GM19023 (cell line): ENCODE data around the gene CTAG1B.
"Not testable (repeated sequence)": the region's sequence is repeated elsewhere in the genome, so short reads cannot be mapped to it uniquely, and the experiment has no call there.

Source experiments
- ATAC-seq: cut with Tn5 transposase; IDR thresholded peaks from one replicate; pipeline ENCODE4 v1.9.1; 2021; ENCODE audit warnings: mild to moderate bottlenecking, moderate library complexity; ENCODE audit not compliant: unreplicated experiment

The CTAG1B gene

DNA sequence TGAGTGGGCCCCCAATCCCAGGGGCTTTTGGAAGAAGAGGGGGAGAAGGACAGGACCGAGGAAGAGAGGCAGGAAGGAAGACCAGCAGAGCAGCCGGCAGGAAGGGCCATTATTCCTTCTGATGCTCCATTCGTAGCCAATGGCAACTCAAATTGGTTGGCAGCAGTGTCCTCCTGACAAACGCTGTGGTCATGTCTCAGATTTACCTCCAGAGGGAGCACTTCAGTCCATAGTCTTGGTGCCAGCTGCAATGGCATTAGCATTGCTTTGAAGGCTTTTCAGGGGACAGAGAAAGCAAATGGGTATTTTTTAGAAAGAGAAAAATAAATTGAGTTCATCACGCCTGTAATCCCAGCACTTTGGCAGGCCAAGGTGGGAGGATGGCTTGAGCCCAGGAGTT is 9.9 kb upstream of the CTAG1B start:
- ATAC-seq, result not testable (repeated sequence)

DNA sequence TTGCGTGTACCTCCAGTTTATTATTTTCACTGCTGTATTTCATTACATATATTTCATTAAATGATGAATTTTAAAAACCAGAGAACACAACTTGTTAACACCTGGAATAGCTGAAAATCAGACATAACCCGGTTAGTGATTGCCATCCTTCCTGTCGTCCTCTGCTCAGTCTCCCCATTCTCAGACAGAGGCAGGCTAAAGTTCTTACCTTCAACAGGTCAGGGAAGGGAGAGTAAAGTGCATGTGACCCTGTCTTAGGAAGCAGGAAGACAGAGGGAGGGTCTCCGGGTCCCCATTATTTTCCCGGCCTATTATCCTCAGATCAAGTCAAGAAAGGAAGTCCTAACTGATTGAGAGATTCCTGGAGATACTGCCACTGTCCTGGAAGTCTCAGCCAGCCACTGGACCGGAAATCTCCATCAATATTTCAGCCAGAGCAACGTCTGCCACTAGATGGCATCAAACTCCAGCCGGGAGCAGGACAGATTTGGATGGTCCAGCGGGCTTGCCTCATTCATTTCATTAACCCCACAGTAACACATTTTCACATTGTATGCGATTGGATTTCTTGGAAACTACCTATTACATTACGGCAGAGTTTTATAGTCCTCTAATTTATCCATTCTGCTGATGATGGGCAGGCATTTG is 1.8 kb upstream of the CTAG1B start:
- not testable (repeated sequence) for ATAC-seq

GRCh38 chrX:154613586-154613985 is 5.5 kb downstream of the CTAG1B start:
- ATAC-seq, result not testable (repeated sequence)

- not testable (repeated sequence) for ATAC-seq
These were observed 7.9 kb downstream of the CTAG1B start for GRCh38 chrX:154611146-154611545.

GRCh38 chrX:154608823-154609222 is 10.3 kb downstream of the CTAG1B start:
- not testable (repeated sequence) for ATAC-seq

GRCh38 chrX:154607976-154608375 is 11.1 kb downstream of the CTAG1B start:
- ATAC-seq, result not testable (repeated sequence)

GRCh38 chrX:154607370-154607769 is 11.7 kb downstream of the CTAG1B start:
- no peak for ATAC-seq

- no peak for ATAC-seq
These were observed 13.5 kb downstream of the CTAG1B start for GRCh38 chrX:154605566-154605965.

- ATAC-seq, result no peak
These were observed 15.3 kb downstream of the CTAG1B start for GRCh38 chrX:154603438-154604430.

DNA sequence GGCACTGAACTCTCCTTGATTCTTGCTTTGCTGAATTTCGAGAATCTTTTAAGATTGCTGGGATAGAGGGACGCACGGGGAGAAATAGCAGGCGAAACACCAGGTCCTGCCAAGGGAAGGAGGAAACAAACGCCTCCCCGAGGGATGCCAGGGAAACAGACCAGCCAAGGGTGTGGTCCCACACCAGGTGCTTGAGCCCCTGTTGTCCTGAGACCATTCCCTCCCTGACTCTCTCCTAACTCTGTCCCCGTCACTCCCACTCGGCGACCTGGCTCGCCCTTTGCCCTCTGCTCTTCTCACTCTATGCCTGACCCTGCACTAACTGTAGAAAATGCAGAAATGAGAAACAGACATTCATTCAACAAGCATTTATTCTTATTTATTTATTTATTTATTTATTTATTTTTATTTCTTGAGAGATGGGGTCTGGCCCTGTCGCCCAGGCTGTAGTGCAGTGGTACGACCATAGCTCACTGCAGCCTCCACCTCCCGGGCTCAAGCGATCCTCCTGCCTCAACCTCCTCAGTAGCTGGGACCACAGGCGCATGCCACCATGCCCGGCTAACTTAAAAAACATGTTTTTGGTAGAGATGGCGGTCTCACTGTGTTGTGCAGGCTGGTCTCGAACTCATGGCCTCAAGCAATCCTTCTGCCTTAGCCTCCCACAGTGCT is 16.2 kb downstream of the CTAG1B start:
- ATAC-seq, result no peak

GRCh38 chrX:154602226-154602625 is 16.9 kb downstream of the CTAG1B start:
- no peak for ATAC-seq

DNA sequence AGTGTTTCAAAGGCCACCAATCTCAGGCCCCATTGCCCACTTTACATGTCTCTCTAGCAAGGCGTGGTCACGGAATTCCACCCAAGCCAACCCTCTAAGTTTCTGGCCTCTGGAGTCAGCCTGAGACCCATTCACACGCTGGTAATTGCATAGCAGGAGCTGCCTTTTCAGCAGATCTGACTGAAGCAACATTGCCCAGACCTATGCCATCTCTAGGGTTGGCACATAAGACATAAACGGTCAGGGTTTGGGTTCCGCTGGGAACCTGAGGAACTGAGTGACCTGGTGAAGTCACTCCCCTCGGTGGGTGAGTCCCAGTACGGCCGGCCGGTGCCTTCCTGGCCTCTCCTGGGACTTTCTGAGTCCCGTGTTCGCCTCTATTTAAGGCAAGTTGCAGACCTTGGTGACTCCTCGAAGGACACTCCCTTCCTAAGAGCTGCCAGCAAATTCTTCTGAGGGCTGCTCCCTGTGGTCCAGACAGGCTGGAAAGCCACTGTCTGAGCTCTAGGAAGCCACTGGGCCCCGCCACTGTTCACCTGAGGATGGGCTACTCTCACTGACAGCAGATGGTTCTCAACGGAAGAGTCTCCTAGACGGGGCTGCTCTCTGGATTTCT is 18.2 kb downstream of the CTAG1B start:
- ATAC-seq, result no peak

- no peak for ATAC-seq
These were observed 19.6 kb downstream of the CTAG1B start for GRCh38 chrX:154599531-154599930.

- no peak for ATAC-seq
These were observed 20.4 kb downstream of the CTAG1B start for GRCh38 chrX:154598656-154599055.

DNA sequence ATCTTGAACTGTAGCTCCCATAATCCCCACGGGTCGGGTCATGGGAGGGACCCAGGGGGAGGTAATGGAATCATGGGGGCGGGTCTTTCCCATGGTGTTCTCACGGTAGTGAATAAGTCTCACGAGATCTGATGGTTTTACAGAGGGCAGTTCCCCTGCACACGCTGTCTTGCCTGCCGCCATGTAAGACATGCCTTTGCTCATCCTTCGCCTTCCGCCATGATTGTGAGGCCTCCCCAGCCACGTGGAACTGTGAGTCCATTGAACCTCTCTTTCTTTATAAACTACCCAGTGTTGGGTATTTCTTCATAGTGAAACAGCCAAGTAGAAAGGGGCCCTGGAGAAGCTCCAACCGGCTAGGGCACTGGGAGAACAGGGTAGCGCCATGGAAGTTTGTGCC is 21.9 kb downstream of the CTAG1B start:
- ATAC-seq, result no peak

- no peak for ATAC-seq
These were observed 22.7 kb downstream of the CTAG1B start for GRCh38 chrX:154596290-154596929.

- no peak for ATAC-seq
These were observed 23.4 kb downstream of the CTAG1B start for GRCh38 chrX:154595559-154596249.

DNA sequence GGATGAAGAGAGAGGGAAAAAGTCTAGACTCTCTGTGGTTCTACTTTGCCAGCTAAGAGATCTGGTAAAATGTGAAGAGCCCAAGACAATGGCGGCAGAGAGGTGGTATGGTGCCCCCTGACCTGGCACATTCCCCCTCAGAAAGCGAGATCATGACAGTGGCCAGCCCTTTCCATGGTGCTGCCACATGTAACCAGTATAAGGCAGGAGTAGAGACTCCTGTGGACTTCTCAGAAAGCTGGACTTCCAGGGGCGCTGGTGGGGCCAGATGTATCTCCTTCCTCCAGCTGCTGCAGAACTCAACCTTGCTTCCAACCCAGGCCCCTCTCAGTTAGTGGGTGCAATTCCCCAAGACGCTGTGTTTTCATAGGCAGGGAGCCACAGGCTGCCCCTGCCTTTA is 24.6 kb downstream of the CTAG1B start:
- no peak for ATAC-seq

GRCh38 chrX:154593201-154593600 is 25.9 kb downstream of the CTAG1B start:
- no peak for ATAC-seq

GRCh38 chrX:154592505-154592904 is 26.6 kb downstream of the CTAG1B start:
- no peak for ATAC-seq
